Activated naive CD8-positive, alpha-beta T cell treated with anti-CD3 and anti-CD28 coated beads, Interleukin-2, amount 50 U/mL, for 24 hours (primary cell): ENCODE results near the gene PHACTR3.
A peak's percentile ranks its signal among the peaks of the same experiment; 100 is the strongest.

Experiments
- ATAC-seq: fragments of 150-1000 bp; cut with Tn5 transposase; one replicate; pipeline ENCODE4 v1.10.0; 2021
- DNase-seq: peaks from one replicate; pipeline ENCODE4 v3.0.0; 2021
- H3K27ac Mint-ChIP-seq: one replicate; pipeline ENCODE4 v1.8.0; 2021; ENCODE audit warnings: mild to moderate bottlenecking, mixed read lengths
- H3K27me3 Mint-ChIP-seq: one replicate; pipeline ENCODE4 v1.8.0; 2021; ENCODE audit warnings: mixed read lengths
- H3K36me3 Mint-ChIP-seq: one replicate; pipeline ENCODE4 v1.8.0; 2021; ENCODE audit warnings: low read depth, mixed read lengths
- H3K4me1 Mint-ChIP-seq: one replicate; pipeline ENCODE4 v1.8.0; 2021; ENCODE audit warnings: mixed read lengths
- H3K4me3 Mint-ChIP-seq: one replicate; pipeline ENCODE4 v1.8.0; 2021; ENCODE audit warnings: mild to moderate bottlenecking, moderate library complexity, mixed read lengths
- H3K9me3 Mint-ChIP-seq: one replicate; pipeline ENCODE4 v1.8.0; 2021; ENCODE audit warnings: mixed read lengths

PHACTR3 gene

GRCh38 chr20:59597240-59597639 lies 7.1 kb upstream of the PHACTR3 start:
- ATAC-seq, result no peak

GRCh38 chr20:59598625-59599310 lies 5.6 kb upstream of the PHACTR3 start:
- no peaks in the 10 kb centered on the region for H3K36me3 Mint-ChIP-seq
- DNase-seq (peak; percentile 44), ATAC-seq (no peak)
- no peaks in the 10 kb centered on the region for H3K9me3 Mint-ChIP-seq
- H3K27ac Mint-ChIP-seq, result no peak overlapping the region
- no peak overlapping the region for H3K4me3 Mint-ChIP-seq
- peaks cover 43% of the 10 kb centered on the region for H3K27me3 Mint-ChIP-seq
- H3K4me1 Mint-ChIP-seq, result no peaks in the 10 kb centered on the region

More at GRCh38 chr20:59597240-59597639, 7.1 kb upstream of the PHACTR3 start:
- no peaks in the 10 kb centered on the region for H3K4me1 Mint-ChIP-seq
- DNase-seq, result no peak
- H3K9me3 Mint-ChIP-seq, result no peaks in the 10 kb centered on the region
- H3K27me3 Mint-ChIP-seq, result peaks cover 31% of the 10 kb centered on the region
- H3K4me3 Mint-ChIP-seq, result no peak overlapping the region
- H3K27ac Mint-ChIP-seq, result no peak overlapping the region
- no peaks in the 10 kb centered on the region for H3K36me3 Mint-ChIP-seq

GRCh38 chr20:59599941-59600340 lies 4.4 kb upstream of the PHACTR3 start:
- ATAC-seq, result no peak
- no peaks in the 10 kb centered on the region for H3K9me3 Mint-ChIP-seq
- no peaks in the 10 kb centered on the region for H3K4me1 Mint-ChIP-seq
- no peaks in the 10 kb centered on the region for H3K36me3 Mint-ChIP-seq
- no peak for DNase-seq
- peaks cover 44% of the 10 kb centered on the region for H3K27me3 Mint-ChIP-seq
- no peak overlapping the region for H3K27ac Mint-ChIP-seq
- H3K4me3 Mint-ChIP-seq, result no peak overlapping the region

GRCh38 chr20:59600472-59600871 lies 3.9 kb upstream of the PHACTR3 start:
- ATAC-seq (no peak), DNase-seq (no peak)
- Mint-ChIP-seq H3K27me3 (peaks cover 43% of the 10 kb centered on the region), H3K9me3 (no peaks in the 10 kb centered on the region), H3K4me3 (no peak overlapping the region), H3K4me1 (no peaks in the 10 kb centered on the region), H3K36me3 (no peaks in the 10 kb centered on the region), H3K27ac (no peak overlapping the region)

GRCh38 chr20:59602546-59603080 lies 1.7 kb upstream of the PHACTR3 start:
- Mint-ChIP-seq H3K27ac (no peak overlapping the region), H3K9me3 (no peaks in the 10 kb centered on the region), H3K4me1 (no peaks in the 10 kb centered on the region), H3K4me3 (no peak overlapping the region), H3K27me3 (peaks cover 52% of the 10 kb centered on the region), H3K36me3 (no peaks in the 10 kb centered on the region)
- ATAC-seq (no peak), DNase-seq (no peak)

- H3K27ac Mint-ChIP-seq, result no peak overlapping the region
- no peaks in the 10 kb centered on the region for H3K36me3 Mint-ChIP-seq
- H3K4me1 Mint-ChIP-seq, result no peaks in the 10 kb centered on the region
- ATAC-seq (no peak), DNase-seq (no peak)
- H3K27me3 Mint-ChIP-seq, result peaks cover 56% of the 10 kb centered on the region
- H3K9me3 Mint-ChIP-seq, result no peaks in the 10 kb centered on the region
- H3K4me3 Mint-ChIP-seq, result no peak overlapping the region
These were observed 1.2 kb upstream of the PHACTR3 start for GRCh38 chr20:59603176-59603575.

- peaks cover 59% of the 10 kb centered on the region for H3K27me3 Mint-ChIP-seq
- ATAC-seq (no peak), DNase-seq (no peak)
- H3K36me3 Mint-ChIP-seq, result no peaks in the 10 kb centered on the region
- H3K4me3 Mint-ChIP-seq, result no peak overlapping the region
- H3K4me1 Mint-ChIP-seq, result no peaks in the 10 kb centered on the region
- H3K27ac Mint-ChIP-seq, result no peak overlapping the region
- no peaks in the 10 kb centered on the region for H3K9me3 Mint-ChIP-seq
These were observed 631 bp downstream of the PHACTR3 start for GRCh38 chr20:59604741-59605600.

GRCh38 chr20:59605601-59606364 lies 1.4 kb downstream of the PHACTR3 start:
- Mint-ChIP-seq H3K4me1 (no peaks in the 10 kb centered on the region), H3K27me3 (peaks cover 59% of the 10 kb centered on the region), H3K27ac (no peak overlapping the region), H3K9me3 (no peaks in the 10 kb centered on the region), H3K4me3 (no peak overlapping the region), H3K36me3 (no peaks in the 10 kb centered on the region)
- no peak for DNase-seq
- no peak for ATAC-seq

- H3K4me1 Mint-ChIP-seq, result no peaks in the 10 kb centered on the region
- no peaks in the 10 kb centered on the region for H3K9me3 Mint-ChIP-seq
- DNase-seq (no peak), ATAC-seq (no peak)
- H3K27ac Mint-ChIP-seq, result no peak overlapping the region
- no peaks in the 10 kb centered on the region for H3K36me3 Mint-ChIP-seq
- peaks cover 60% of the 10 kb centered on the region for H3K27me3 Mint-ChIP-seq
- H3K4me3 Mint-ChIP-seq, result no peak overlapping the region
These were observed 2.2 kb downstream of the PHACTR3 start for GRCh38 chr20:59606566-59606965.

GRCh38 chr20:59608396-59608795 lies 4.1 kb downstream of the PHACTR3 start:
- H3K4me3 Mint-ChIP-seq, result no peak overlapping the region
- H3K27me3 Mint-ChIP-seq, result peaks cover 43% of the 10 kb centered on the region
- no peaks in the 10 kb centered on the region for H3K9me3 Mint-ChIP-seq
- no peaks in the 10 kb centered on the region for H3K4me1 Mint-ChIP-seq
- DNase-seq (no peak), ATAC-seq (no peak)
- no peak overlapping the region for H3K27ac Mint-ChIP-seq
- H3K36me3 Mint-ChIP-seq, result no peaks in the 10 kb centered on the region

GRCh38 chr20:59608871-59609270 lies 4.5 kb downstream of the PHACTR3 start:
- no peak overlapping the region for H3K4me3 Mint-ChIP-seq
- no peak for DNase-seq
- no peaks in the 10 kb centered on the region for H3K36me3 Mint-ChIP-seq
- H3K27ac Mint-ChIP-seq, result no peak overlapping the region
- ATAC-seq, result no peak
- H3K9me3 Mint-ChIP-seq, result no peaks in the 10 kb centered on the region
- H3K4me1 Mint-ChIP-seq, result no peaks in the 10 kb centered on the region
- peaks cover 40% of the 10 kb centered on the region for H3K27me3 Mint-ChIP-seq

GRCh38 chr20:59611286-59611685 lies 6.9 kb downstream of the PHACTR3 start:
- no peaks in the 10 kb centered on the region for H3K4me1 Mint-ChIP-seq
- peaks cover 31% of the 10 kb centered on the region for H3K27me3 Mint-ChIP-seq
- H3K27ac Mint-ChIP-seq, result no peak overlapping the region
- no peaks in the 10 kb centered on the region for H3K36me3 Mint-ChIP-seq
- no peaks in the 10 kb centered on the region for H3K9me3 Mint-ChIP-seq
- ATAC-seq (no peak), DNase-seq (no peak)
- no peak overlapping the region for H3K4me3 Mint-ChIP-seq

- DNase-seq (no peak), ATAC-seq (no peak)
- no peaks in the 10 kb centered on the region for H3K9me3 Mint-ChIP-seq
- no peak overlapping the region for H3K4me3 Mint-ChIP-seq
- H3K36me3 Mint-ChIP-seq, result no peaks in the 10 kb centered on the region
- H3K27me3 Mint-ChIP-seq, result peaks cover 11% of the 10 kb centered on the region
- no peak overlapping the region for H3K27ac Mint-ChIP-seq
- H3K4me1 Mint-ChIP-seq, result no peaks in the 10 kb centered on the region
These were observed 9.5 kb downstream of the PHACTR3 start for GRCh38 chr20:59613861-59614260.

- H3K4me3 Mint-ChIP-seq, result no peak overlapping the region
- no peak for DNase-seq
- H3K9me3 Mint-ChIP-seq, result no peaks in the 10 kb centered on the region
- no peaks in the 10 kb centered on the region for H3K36me3 Mint-ChIP-seq
- no peak overlapping the region for H3K27ac Mint-ChIP-seq
- H3K4me1 Mint-ChIP-seq, result no peaks in the 10 kb centered on the region
- no peak for ATAC-seq
- peaks cover 7% of the 10 kb centered on the region for H3K27me3 Mint-ChIP-seq
These were observed 10.4 kb downstream of the PHACTR3 start for GRCh38 chr20:59614714-59615113.
